Ovary (tissue), 3 donors: Measurements from ENCODE around the gene MAPT.

ENCODE experiments used
- EP300 ChIP-seq: sonication (generic); formaldehyde crosslinking; IDR thresholded peaks from one replicate; pipeline ENCODE4 v1.6.1; 2017; ENCODE audit warnings: antibody characterized with exemption
- POLR2A ChIP-seq: fragments of 450-650 bp; IDR thresholded peaks from one replicate; pipeline ENCODE4 v1.6.1; 2017; ENCODE audit warnings: antibody characterized with exemption, mild to moderate bottlenecking, moderate library complexity
- TF ChIP-seq, protein P1 (sequence below), 3 donors: fragments of 450-650 bp in 2 of 3; fragments of 200-600 bp in 1 of 3; IDR thresholded peaks; one replicate each; pipeline versions ENCODE4 v1.5.1 to v1.8.0; 2016 to 2022; ENCODE audit warnings: antibody characterized with exemption in 3 of 3, mild to moderate bottlenecking in 1 of 3
- donor health status: DM: no; HTN: no; CAD: no.

DNA sequence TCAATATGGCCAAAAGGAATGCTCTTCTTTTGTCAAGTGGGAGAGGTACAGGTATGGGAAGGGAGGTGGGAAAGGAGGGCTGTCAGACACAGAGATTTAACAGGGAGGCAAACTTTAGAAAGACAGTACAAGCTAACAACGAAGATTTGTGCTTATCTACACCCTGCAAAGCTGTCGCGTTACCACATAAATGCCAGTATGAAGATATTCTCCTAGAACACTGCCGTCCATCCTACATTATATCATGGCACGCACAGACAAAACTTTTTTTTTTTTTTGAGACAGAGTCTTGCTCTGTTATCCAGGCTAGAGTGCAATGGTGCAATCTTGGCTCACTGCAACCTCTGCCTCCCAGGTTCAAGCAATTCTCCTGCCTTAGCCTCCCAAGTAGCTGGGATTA, 155.3 kb downstream of the MAPT start:
- TF ChIP-seq, protein P1, sequence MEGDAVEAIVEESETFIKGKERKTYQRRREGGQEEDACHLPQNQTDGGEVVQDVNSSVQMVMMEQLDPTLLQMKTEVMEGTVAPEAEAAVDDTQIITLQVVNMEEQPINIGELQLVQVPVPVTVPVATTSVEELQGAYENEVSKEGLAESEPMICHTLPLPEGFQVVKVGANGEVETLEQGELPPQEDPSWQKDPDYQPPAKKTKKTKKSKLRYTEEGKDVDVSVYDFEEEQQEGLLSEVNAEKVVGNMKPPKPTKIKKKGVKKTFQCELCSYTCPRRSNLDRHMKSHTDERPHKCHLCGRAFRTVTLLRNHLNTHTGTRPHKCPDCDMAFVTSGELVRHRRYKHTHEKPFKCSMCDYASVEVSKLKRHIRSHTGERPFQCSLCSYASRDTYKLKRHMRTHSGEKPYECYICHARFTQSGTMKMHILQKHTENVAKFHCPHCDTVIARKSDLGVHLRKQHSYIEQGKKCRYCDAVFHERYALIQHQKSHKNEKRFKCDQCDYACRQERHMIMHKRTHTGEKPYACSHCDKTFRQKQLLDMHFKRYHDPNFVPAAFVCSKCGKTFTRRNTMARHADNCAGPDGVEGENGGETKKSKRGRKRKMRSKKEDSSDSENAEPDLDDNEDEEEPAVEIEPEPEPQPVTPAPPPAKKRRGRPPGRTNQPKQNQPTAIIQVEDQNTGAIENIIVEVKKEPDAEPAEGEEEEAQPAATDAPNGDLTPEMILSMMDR (IDR thresholded peaks at IDR 0.05) = no peak
- no peak for TF ChIP-seq POLR2A
- TF ChIP-seq EP300 = no peak
